Adrenal gland (tissue), 12 donors: ENCODE measurements around the gene SLC2A9. TPM values are rescaled to one million over a fixed set of nuclear protein-coding genes. Genes with fewer than 3 reads are reported as not detected.

Source experiments
- DNase-seq, 7 donors: peaks; one replicate each; pipeline ENCODE4 v3.0.0-alpha.2; 2019 to 2020
- H3K27ac ChIP-seq, 5 donors: fragments of 200-600 bp; sonication (generic) in 4 of 5; 1 replicate in 3 of 5; 2 replicates in 2 of 5; pipeline versions ENCODE4 v1.5.1 to v1.8.0; 2016 to 2020; ENCODE audit warnings: mild to moderate bottlenecking in 1 of 5
- H3K27me3 ChIP-seq: fragments of 200-600 bp; 2 replicates; pipeline ENCODE4 v1.8.0; 2021
- H3K36me3 ChIP-seq, 2 donors: fragments of 200-600 bp; replicated peaks in 1 of 2; 1 replicate in 1 of 2; 2 replicates in 1 of 2; pipeline versions ENCODE4 v1.5.1 to v1.8.0; 2018 to 2022
- H3K4me1 ChIP-seq, 2 donors: fragments of 200-600 bp; replicated peaks in 1 of 2; 1 replicate in 1 of 2; 2 replicates in 1 of 2; pipeline versions ENCODE4 v1.5.1 to v1.8.0; 2018 to 2021
- H3K4me3 ChIP-seq, 4 donors: fragments of 200-600 bp; sonication (generic) in 3 of 4; one replicate each; pipeline ENCODE4 v1.5.1; 2016 to 2018
- H3K9me3 ChIP-seq, 3 donors: fragments of 200-600 bp; sonication (generic) in 1 of 3; replicated peaks in 1 of 3; 1 replicate in 2 of 3; 2 replicates in 1 of 3; pipeline versions ENCODE4 v1.5.1 to v1.8.0; 2016 to 2021
- CTCF ChIP-seq, 6 experiments: fragments of 450-650 bp in 4 of 6; fragments of 200-600 bp in 2 of 6; sonication (generic) in 1 of 6; IDR thresholded peaks; 1 replicate in 5 of 6; 2 replicates in 1 of 6; pipeline versions ENCODE4 v1.5.1 to v1.8.0; 2016 to 2021; ENCODE audit warnings: antibody characterized with exemption in 6 of 6, mild to moderate bottlenecking in 2 of 6, moderate library complexity in 1 of 6
- POLR2A ChIP-seq, 2 donors: fragments of 450-650 bp; IDR thresholded peaks; one replicate each; pipeline ENCODE4 v1.6.1; 2017; ENCODE audit warnings: antibody characterized with exemption in 2 of 2, mild to moderate bottlenecking in 2 of 2, moderate library complexity in 1 of 2
- WGBS, 4 donors: extraction: QIAGEN DNeasy Blood & Tissue Kit in 2 of 4; methylation state at CpG; one replicate each; pipeline versions ENCODE4 v1.1.5 to v1.1.7; 2013 to 2017; 5-methylcytosine and 5-hydroxymethylcytosine counted together
- intact Hi-C, 2 donors: fragments of 100-400 bp; cut with DNase I; formaldehyde crosslinking; loops; one replicate each; pipeline versions ENCODE4 v1.14.1 to v1.15.0; 2022 to 2023
- polyA plus RNA-seq, 3 donors: library from polyadenylated mRNA; stranded (reverse); fragments of 200-250 nt in 2 of 3; fragments of 350-450 nt in 1 of 3; fragmentation: Illumina TruSeq in 1 of 3; extraction: RNeasy Lipid Tissue Mini Kit (QIAGEN cat#74804) in 1 of 3; gene quantifications; one replicate each; pipeline ENCODE4 v1.2.3, GENCODE V29; 2013 to 2014
- total RNA-seq, 9 donors: library from RNA; depleted of rRNA in 4 of 9; stranded (reverse); fragments of >200 nt in 4 of 9; fragments of 120-200 nt in 1 of 9; fragmentation: NEBNext Ultra II Directional in 1 of 9; extraction: Animal tissue kit (Norgen Biotek cat#: 25700) in 1 of 9; gene quantifications; one replicate each; pipeline versions ENCODE4 v1.1.0 to v1.2.4, GENCODE V29; 2013 to 2023
- donor health status: healthy with polysubstance abuse.
- donor health status: Bipolar disorder and iron deficiency.
- donor health status: DM: yes; HTN: yes; CAD: no.
- donor health status: DM: no; HTN: no; CAD: no.
- donor health status: DM: no; HTN: no; CAD: no.
- donor health status: DM: yes; HTN: yes; CAD: no.

SLC2A9 gene
- total and polyA plus RNA-seq, 12 donors = 1.8 to 16.6 (median 8.5) TPM

- no peak for DNase-seq
- no peaks in the 10 kb centered on the region for H3K9me3 ChIP-seq
- no peaks in the 10 kb centered on the region for H3K4me1 ChIP-seq
- TF ChIP-seq CTCF (IDR thresholded peaks at IDR 0.05) = no peak
- TF ChIP-seq POLR2A (IDR thresholded peaks at IDR 0.05) = no peak
- no peaks in the 10 kb centered on the region for H3K27me3 ChIP-seq
- intact Hi-C loops = no loop called here
- no peak overlapping the region for H3K27ac ChIP-seq
- WGBS, 4 donors = 52 to 68% (median 61%) methylated on average over 4 of the region's 4 CpGs
- no peak overlapping the region for H3K4me3 ChIP-seq
- H3K36me3 ChIP-seq = no peaks in the 10 kb centered on the region
Measured at GRCh38 chr4:10048941-10049697, 27.8 kb upstream of the SLC2A9 start.

- H3K27ac ChIP-seq = no peak overlapping the region
- no peak for TF ChIP-seq POLR2A (IDR thresholded peaks at IDR 0.05)
- no peak for TF ChIP-seq CTCF (IDR thresholded peaks at IDR 0.05)
- H3K4me3 ChIP-seq = no peak overlapping the region
- intact Hi-C loops = no loop called here
- no peaks in the 10 kb centered on the region for H3K9me3 ChIP-seq
- H3K4me1 ChIP-seq = no peaks in the 10 kb centered on the region
- WGBS, 4 donors = 75 to 88% (median 79%) methylated on average over 5 of the region's 5 CpGs
- no peaks in the 10 kb centered on the region for H3K36me3 ChIP-seq
- no peak for DNase-seq
- no peaks in the 10 kb centered on the region for H3K27me3 ChIP-seq
Measured at GRCh38 chr4:10047967-10048366, 26.7 kb upstream of the SLC2A9 start.

- no peaks in the 10 kb centered on the region for H3K9me3 ChIP-seq
- WGBS, 4 donors = 75 to 85% (median 78%) methylated on average over 3 of the region's 3 CpGs
- intact Hi-C loops = no loop called here
Measured at GRCh38 chr4:10046471-10046870, 25.2 kb upstream of the SLC2A9 start.

GRCh38 chr4:10045481-10045880, 24.2 kb upstream of the SLC2A9 start:
- Histone ChIP-seq H3K36me3 (no peaks in the 10 kb centered on the region), H3K27ac (no peak overlapping the region), H3K27me3 (no peaks in the 10 kb centered on the region), H3K9me3 (no peaks in the 10 kb centered on the region), H3K4me1 (no peaks in the 10 kb centered on the region), H3K4me3 (no peak overlapping the region)
- DNase-seq = no peak
- TF ChIP-seq CTCF (IDR thresholded peaks at IDR 0.05) (no peak), POLR2A (IDR thresholded peaks at IDR 0.05) (no peak)
- intact Hi-C loops = no loop called here
- 64 to 82% (median 77%) methylated on average over 1 of the region's 1 CpG for WGBS, 4 donors

More at GRCh38 chr4:10046471-10046870, 25.2 kb upstream of the SLC2A9 start:
- no peaks in the 10 kb centered on the region for H3K4me1 ChIP-seq
- DNase-seq = no peak
- H3K27me3 ChIP-seq = no peaks in the 10 kb centered on the region
- no peak for TF ChIP-seq POLR2A (IDR thresholded peaks at IDR 0.05)
- TF ChIP-seq CTCF (IDR thresholded peaks at IDR 0.05) = no peak
- no peak overlapping the region for H3K27ac ChIP-seq
- H3K36me3 ChIP-seq = no peaks in the 10 kb centered on the region
- no peak overlapping the region for H3K4me3 ChIP-seq
